ENCODE data around the gene NTM. TPM values are rescaled to one million over a fixed set of nuclear protein-coding genes. Genes with fewer than 3 reads are reported as not detected.

The NTM gene
- total RNA-seq, 1 donor from 2014 or later = 0.51 TPM

GRCh38 chr11:131561972-131562371 lies 191.6 kb downstream of the NTM start:
- DNase-seq = no peak

- DNase-seq = no peak
These were observed 197.9 kb downstream of the NTM start for GRCh38 chr11:131568318-131568717.

DNA sequence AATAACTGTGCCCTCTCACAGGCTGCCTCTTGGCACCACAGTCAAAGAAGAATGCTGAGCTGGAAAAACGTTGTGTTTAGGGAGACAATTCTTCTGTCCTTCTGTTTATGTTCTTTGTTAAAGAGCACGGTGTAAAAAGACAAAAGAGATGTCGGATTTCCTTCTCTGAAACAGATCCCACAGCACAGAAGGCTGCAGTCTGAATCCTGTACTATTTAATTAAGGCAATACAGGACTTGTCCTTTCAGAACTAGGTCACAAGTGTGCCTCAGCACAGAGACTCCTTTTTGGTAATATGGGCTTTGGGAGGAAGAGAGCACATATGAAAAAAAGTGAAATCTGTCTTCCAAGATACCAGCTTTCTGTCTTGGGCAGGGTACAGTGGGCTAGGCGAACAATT lies 201.2 kb downstream of the NTM start:
- DNase-seq = no peak

DNA sequence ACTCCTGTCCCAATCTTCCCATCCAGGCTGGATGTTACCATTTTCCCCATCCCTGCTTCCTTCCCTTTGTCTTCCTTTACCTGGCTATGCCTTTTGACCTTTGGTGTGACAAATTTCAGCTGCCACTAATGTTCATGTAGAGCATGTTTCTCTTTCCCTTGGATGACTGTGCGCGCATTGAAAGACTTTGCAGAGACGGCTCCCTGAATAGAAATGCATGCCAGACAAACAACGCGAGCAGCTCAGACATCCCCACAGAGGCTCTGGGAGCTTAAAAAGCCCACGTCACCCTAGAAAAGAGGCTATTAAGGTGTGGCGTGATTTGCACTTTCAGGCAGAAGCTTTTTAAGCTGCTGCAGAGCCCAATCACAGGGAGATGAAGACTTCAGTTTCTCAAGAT lies 202.0 kb downstream of the NTM start:
- no peak for DNase-seq

- no peak for DNase-seq
These were observed 209.5 kb downstream of the NTM start for GRCh38 chr11:131579932-131580387.

DNA sequence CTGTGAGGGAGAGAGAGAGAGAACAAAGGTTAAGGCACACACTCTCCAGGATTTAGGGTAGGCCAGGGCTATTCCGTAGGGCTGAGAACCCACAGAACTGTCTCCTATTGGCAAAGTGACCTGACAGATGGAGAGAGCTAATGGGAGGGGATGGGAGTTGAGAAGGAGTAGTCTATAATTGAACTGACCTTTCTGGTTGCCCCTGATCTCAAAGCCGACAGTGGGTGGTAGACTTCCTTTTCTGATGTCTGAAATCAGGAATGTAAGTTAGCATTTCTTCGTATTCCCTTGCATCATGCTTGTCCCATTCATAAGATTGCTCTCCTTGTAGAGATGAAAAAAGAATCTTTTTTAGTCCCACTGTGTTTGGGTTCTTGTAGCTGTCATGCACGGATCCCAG lies 210.1 kb downstream of the NTM start:
- no peak for DNase-seq

DNA sequence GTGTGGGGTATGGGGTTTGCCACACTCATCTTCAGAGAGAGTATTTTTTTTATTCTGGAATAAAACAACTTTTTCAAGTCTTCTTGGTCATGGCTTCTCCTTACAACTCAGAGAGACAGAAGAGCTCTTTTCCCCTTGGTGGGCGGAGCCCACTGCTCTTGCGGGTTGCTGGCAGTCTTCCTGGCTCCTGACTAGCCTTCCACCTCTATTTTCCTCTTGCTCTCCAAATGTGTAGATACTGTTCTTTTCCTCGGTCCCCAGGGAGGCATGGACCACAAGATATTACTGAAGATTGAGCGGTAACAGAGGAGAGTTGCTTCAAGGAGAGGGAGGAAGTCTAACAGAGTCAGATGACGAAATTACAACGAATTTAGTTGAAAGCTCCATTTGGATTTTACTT lies 210.6 kb downstream of the NTM start:
- DNase-seq = no peak

GRCh38 chr11:131582021-131582525 lies 211.7 kb downstream of the NTM start:
- DNase-seq = no peak

GRCh38 chr11:131583421-131583820 lies 213.0 kb downstream of the NTM start:
- no peak for DNase-seq

GRCh38 chr11:131583938-131584337 lies 213.5 kb downstream of the NTM start:
- no peak for DNase-seq

DNA sequence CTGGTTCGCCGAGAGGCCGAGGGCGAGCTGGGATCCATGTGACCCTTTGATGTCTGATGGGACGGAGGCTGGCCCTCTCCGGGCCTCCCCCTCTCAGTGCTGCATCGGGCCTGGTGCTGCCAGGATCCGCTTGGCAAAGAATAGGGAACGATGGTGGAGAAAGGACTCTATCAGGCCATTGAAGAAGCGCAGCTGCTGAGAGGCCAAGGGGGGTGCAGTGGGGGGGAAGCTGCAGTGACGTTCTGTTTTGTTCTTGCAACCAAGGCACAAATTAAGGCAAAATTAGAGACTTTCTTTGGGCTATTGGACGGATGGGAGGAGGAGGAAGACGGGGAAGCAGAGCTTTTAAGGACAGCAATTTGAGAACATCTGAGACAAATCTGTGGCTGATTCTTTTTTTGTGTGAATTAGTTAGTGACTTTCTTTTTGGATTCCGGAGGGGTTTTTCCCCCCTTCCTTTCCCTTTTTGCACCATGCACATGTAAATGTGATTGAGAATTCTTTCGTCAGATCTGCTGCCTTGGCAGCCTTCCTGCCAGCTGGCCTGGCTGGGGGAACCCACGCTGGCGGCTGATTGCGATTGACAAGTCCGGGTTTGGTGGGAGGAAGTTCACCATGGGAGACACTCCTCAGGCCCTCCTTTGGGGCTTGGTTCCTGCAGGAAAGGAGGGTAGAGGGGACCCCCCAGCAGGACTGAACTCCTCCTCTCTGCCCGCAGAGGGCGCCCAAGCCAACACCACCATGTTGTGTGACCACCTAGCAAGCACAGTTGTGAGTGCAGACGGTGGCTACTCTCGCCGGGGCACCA lies 214.6 kb downstream of the NTM start:
- DNase-seq = no peak

GRCh38 chr11:131588057-131588456 lies 217.6 kb downstream of the NTM start:
- no peak for DNase-seq

DNA sequence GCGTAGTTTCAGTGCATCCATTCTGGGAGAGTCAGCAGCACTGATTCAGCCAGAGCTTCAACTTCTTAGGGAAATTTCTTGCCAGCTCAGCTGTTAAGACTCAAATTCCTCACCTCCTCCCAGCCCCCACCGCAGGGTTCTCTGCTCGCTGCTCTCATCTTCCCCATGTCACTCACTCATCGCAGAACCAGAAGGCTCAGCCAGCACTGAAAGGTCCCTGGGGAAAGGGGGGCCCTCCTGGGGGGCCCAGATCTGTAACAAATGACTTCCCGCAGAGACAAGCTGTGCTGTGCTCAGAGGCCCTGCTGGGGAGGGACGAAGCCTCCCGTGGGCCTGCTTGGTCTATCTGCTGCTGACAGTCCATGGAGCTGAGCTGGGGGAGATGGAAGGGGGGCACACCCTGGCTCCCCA lies 220.6 kb downstream of the NTM start:
- DNase-seq = no peak

GRCh38 chr11:131592152-131592551 lies 221.7 kb downstream of the NTM start:
- DNase-seq = no peak

DNA sequence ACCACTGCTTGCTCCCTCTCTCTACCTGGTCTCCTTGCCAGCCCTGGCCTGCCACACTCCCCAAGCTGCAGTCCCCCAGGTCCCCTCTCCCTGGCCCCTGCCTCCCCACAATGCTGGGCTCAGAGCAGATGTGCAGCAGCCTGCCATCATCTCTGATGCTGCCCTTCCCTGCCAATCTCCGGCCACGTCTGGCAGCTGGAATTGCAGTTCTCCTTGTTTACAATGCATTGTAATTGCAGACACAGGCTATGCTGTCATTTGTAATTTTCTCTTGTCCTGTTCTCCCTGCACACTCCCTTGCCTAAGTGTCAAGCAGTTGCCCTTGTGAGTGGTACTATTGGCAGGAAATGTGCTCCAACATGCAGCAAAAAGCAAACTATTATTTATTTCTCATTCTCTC lies 222.3 kb downstream of the NTM start:
- DNase-seq = no peak

DNA sequence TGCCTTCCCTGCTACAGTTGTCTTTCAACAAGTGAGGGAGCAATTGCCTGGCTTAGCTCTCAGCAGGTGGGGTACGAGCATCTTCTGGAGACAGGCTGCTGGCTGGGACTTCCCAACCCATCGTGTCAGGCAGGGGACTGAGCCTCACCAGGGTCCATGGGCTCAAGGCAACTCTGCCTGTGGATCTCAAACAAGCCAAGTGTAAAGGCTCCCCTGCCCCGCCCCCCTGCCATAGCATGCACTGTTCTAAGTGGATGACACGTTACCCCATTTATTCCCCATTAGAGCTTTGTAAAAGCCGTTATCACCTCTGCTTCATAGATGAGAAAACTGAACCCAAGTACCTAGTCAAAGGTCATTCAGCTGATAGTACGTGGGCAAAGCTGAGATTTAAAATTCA lies 222.9 kb downstream of the NTM start:
- DNase-seq = no peak

DNA sequence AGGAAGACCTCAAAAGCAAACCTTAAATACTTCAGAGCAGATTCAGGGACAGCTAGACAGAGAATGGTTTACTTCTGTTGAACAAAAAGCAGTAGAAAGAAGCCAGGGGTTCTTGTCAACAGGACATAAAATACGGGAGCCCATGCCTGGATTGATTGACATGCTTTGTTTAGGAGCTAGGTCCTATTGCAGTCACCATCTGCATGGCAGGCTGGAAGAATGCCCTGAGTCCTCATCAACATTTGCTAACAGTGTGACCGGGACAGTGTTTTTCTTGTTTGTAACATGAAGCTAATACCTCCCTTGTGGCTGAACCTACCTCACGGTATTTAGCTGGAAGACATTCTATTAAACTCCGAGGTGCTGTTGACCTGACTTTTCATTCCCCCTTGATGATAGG lies 225.4 kb downstream of the NTM start:
- DNase-seq = no peak

- no peak for DNase-seq
These were observed 227.5 kb downstream of the NTM start for GRCh38 chr11:131597890-131598289.

DNA sequence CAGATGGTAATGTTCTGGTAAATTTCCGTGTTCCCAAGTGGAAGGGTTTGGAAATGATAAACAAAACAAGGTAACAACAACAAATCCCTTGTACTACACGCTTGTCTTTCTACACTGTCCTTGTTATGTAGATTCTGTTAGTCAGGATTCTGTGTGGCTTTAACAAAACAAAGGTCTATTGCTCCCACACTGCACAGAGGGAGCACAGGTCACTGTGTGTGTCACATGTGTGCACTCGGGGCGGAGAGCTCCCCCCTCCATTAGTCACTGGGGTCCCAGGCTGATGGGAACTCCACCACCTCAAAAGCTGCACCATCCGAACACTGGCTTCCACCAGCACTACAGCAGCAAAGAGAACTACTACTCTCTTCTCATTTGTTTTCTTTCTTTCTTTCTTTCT lies 227.9 kb downstream of the NTM start:
- no peak for DNase-seq

- no peak for DNase-seq
These were observed 228.9 kb downstream of the NTM start for GRCh38 chr11:131599285-131599684.

GRCh38 chr11:131600628-131601027 lies 230.2 kb downstream of the NTM start:
- DNase-seq = no peak

- no peak for DNase-seq
These were observed 231.2 kb downstream of the NTM start for GRCh38 chr11:131601586-131601985.

GRCh38 chr11:131602431-131602830 lies 232.0 kb downstream of the NTM start:
- no peak for DNase-seq

DNA sequence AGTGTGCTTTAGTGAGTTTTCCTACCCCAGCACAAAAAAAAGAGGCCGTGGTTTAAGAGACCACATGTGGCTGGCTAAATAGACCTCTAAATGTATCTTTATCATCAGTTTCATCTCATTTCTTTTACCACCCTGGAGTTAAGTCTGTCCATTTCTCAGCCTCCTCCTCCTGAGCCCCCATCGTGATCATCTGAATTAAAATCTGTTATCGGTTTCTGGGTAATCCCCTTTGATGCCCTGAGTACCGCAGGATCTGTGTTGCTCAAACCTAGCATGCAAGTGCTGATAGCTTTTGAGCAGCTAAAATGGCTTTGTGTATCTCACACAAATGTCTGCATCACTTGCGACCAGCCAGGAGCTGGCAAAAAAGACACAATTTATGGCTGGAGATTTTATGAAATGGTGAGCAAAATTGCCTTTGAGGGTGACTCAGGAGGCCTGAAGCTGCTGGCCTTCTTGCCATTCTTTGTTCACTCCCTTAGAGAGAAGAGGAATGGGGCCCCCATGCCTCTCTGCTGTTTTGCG lies 236.5 kb downstream of the NTM start:
- DNase-seq = no peak

All from dermis blood vessel endothelial cell (primary cell).